LNCAP (cell line): ENCODE measurements around the gene MGLL.

ENCODE experiments used
- CTCF ChIP-seq: fragments of 450-650 bp; IDR thresholded peaks from 2 replicates; pipeline ENCODE4 v1.5.1; 2017; ENCODE audit warnings: mild to moderate bottlenecking

MGLL gene

GRCh38 chr3:127848131-127849129 is 26.1 kb upstream of the MGLL start:
- TF ChIP-seq CTCF: no peak

- no peak for TF ChIP-seq CTCF
These were observed 25.0 kb upstream of the MGLL start for GRCh38 chr3:127847236-127847720.

- no peak for TF ChIP-seq CTCF
These were observed 24.3 kb upstream of the MGLL start for GRCh38 chr3:127846576-127846975.

- TF ChIP-seq CTCF: no peak
These were observed 22.1 kb upstream of the MGLL start for GRCh38 chr3:127844326-127844942.

GRCh38 chr3:127840671-127841070 is 18.4 kb upstream of the MGLL start:
- no peak for TF ChIP-seq CTCF

GRCh38 chr3:127839099-127839498 is 16.8 kb upstream of the MGLL start:
- TF ChIP-seq CTCF: no peak

- TF ChIP-seq CTCF: no peak
These were observed 13.9 kb upstream of the MGLL start for GRCh38 chr3:127835993-127836882.
